Measurements from ENCODE around the gene CYLD. TPM values are rescaled to one million over a fixed set of nuclear protein-coding genes. Genes with fewer than 3 reads are reported as not detected.

CYLD gene
- total RNA-seq, 4 donors from 2014 or later = 5.2 to 56.5 (median 34.1) TPM

DNA sequence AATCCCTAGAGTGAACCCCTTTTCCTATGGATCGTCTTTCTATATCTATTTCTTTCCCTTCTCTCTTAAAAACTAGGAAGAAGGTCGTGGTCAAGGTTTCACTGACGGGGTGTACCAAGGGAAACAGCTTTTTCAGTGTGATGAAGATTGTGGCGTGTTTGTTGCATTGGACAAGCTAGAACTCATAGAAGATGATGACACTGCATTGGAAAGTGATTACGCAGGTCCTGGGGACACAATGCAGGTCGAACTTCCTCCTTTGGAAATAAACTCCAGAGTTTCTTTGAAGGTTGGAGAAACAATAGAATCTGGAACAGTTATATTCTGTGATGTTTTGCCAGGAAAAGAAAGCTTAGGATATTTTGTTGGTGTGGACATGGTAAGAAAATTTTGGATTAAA lies 9.6 kb downstream of the CYLD start:
- Histone ChIP-seq H3K9me3 (no peaks in the 10 kb centered on the region), H3K4me3 (no peak overlapping the region), H3K4me1 (peaks cover 0 to 35% (median 0%) of the 10 kb centered on the region in 4 donors), H3K27ac (no peak overlapping the region), H3K27me3 (no peaks in the 10 kb centered on the region), H3K36me3 (peaks cover 0 to 47% (median 26%) of the 10 kb centered on the region in 4 donors)
- in situ Hi-C loops (cut with MboI; ENCODE audit: low pct_ligation_motif_present in 1 of 4, low pct_unique_long_range_greater_than_20kb in 1 of 4, low sequenced_read_pairs in 3 of 4) = no loop called here
- WGBS, 2 donors (ENCODE audit: low coverage in 1 of 2) = 72 to 87% methylated on average over 6 of the region's 6 CpGs
- DNase-seq = no peak
- intact Hi-C loops (cut with DNase I; ENCODE audit: low total_unique reads) = no loop called here
- TF ChIP-seq EP300 (IDR thresholded peaks at IDR 0.05; ENCODE audit: low read depth) (no peak), CTCF (IDR thresholded peaks at IDR 0.05) (no peak), POLR2AphosphoS5 (IDR thresholded peaks at IDR 0.05) (no peak), POLR2A (IDR thresholded peaks at IDR 0.05) (no peak)

DNA sequence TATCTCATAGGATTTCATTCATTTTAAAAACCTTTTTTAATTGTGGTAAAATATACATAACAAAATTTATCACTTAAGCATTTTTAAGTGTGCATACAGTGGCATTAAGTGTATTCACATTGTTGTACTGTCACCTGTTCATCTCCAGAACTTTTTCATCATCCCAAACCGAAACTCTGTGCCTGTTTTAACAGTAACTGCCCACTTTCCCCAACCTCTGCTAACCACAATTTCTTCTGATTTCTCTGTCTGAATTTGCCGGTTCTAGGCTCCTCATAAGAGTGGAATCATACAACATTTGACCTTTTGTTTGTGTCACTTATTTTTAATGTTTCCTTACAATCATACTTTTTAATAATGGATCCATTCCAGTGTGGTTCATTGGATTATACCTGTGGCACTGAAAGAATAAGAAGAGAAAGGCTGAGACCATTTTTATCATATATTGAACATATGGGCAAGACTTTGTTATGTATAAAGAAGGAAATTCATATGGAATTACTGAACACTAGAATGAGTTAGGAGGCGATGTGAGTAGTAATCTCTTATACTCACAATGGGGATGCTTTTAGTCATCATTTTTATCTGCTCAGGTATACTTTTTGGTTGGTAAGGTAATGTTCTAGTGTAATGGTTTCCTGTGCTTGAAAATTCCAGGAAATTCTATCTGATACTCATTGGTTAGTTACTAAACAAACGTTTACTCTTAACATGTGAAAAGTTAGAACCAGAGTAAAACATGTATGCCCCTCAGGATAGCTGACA lies 10.8 kb downstream of the CYLD start:
- H3K4me1 ChIP-seq = peaks cover 0 to 23% (median 0%) of the 10 kb centered on the region in 4 donors
- WGBS, 2 donors (ENCODE audit: low coverage in 1 of 2) = 73 to 76% methylated on average over 4 of the region's 4 CpGs
- in situ Hi-C loops (cut with MboI; ENCODE audit: low pct_ligation_motif_present in 1 of 4, low pct_unique_long_range_greater_than_20kb in 1 of 4, low sequenced_read_pairs in 3 of 4) = no loop called here
- no peak overlapping the region for H3K4me3 ChIP-seq
- peaks cover 0 to 47% (median 26%) of the 10 kb centered on the region in 4 donors for H3K36me3 ChIP-seq
- intact Hi-C loops (cut with DNase I; ENCODE audit: low total_unique reads) = no loop called here
- TF ChIP-seq POLR2AphosphoS5 (IDR thresholded peaks at IDR 0.05) (no peak), EP300 (IDR thresholded peaks at IDR 0.05; ENCODE audit: low read depth) (no peak), POLR2A (IDR thresholded peaks at IDR 0.05) (no peak), CTCF (IDR thresholded peaks at IDR 0.05) (no peak)
- no peaks in the 10 kb centered on the region for H3K27me3 ChIP-seq
- DNase-seq = no peak
- no peak overlapping the region for H3K27ac ChIP-seq
- no peaks in the 10 kb centered on the region for H3K9me3 ChIP-seq

DNA sequence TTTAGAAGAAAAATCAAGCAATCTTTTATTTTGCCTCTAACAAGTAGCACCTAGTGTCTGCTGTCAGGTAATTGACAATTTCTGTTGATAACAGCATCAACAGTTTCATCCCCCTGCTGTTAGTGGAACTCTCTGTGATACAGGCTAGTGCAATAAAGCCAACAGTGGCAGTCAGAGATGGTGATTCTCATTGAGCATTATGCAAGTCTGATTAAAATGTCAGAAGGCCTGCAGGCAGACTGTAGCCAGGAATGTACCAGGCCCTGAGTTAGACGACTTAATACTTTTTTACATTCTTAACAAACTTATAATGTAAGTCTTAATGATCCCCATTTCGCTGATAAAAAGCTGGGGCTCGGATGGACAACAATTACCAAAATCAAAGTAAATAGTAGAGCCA lies 14.6 kb downstream of the CYLD start:
- TF ChIP-seq POLR2A (IDR thresholded peaks at IDR 0.05) (no peak), CTCF (IDR thresholded peaks at IDR 0.05) (no peak), POLR2AphosphoS5 (IDR thresholded peaks at IDR 0.05) (no peak), EP300 (IDR thresholded peaks at IDR 0.05; ENCODE audit: low read depth) (no peak)

DNA sequence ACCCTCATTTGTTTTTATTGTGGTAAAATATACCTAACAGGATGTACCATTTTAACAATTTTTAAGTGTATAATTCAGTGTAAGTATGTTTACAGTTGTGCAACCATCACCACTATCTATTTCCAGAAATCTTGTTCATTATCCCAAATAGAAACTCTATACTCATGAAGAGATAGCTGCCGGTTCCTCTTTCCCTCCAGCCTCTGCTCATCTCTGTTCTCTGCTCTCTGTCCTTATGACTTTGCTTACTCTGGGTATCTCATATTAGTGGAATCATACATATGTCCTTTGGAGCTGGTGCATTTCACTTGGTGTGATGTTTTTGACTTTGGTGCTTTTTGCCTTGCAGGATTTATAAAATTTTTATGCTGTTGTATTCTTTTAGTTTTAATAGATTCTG lies 19.4 kb downstream of the CYLD start:
- Histone ChIP-seq H3K4me1 (peaks cover 0 to 19% (median 0%) of the 10 kb centered on the region in 4 donors), H3K9me3 (peaks cover 0 to 9% of the 10 kb centered on the region in 2 donors), H3K27ac (no peak overlapping the region), H3K27me3 (no peaks in the 10 kb centered on the region), H3K4me3 (no peak overlapping the region), H3K36me3 (peaks cover 0 to 27% (median 4%) of the 10 kb centered on the region in 4 donors)
- intact Hi-C loops (cut with DNase I; ENCODE audit: low total_unique reads) = no loop called here
- DNase-seq = no peak
- in situ Hi-C loops (cut with MboI; ENCODE audit: low pct_ligation_motif_present in 1 of 4, low pct_unique_long_range_greater_than_20kb in 1 of 4, low sequenced_read_pairs in 3 of 4) = no loop called here
- no peak for TF ChIP-seq POLR2A (IDR thresholded peaks at IDR 0.05)
- TF ChIP-seq CTCF (IDR thresholded peaks at IDR 0.05) = no peak
- TF ChIP-seq EP300 (IDR thresholded peaks at IDR 0.05; ENCODE audit: low read depth) = no peak
- no peak for TF ChIP-seq POLR2AphosphoS5 (IDR thresholded peaks at IDR 0.05)
- WGBS, 2 donors (ENCODE audit: low coverage in 1 of 2) = 59 to 60% methylated on average over 1 of the region's 1 CpG

More for the DNA sequence above, 14.6 kb downstream of the CYLD start:
- Histone ChIP-seq H3K36me3 (peaks cover 0 to 33% (median 17%) of the 10 kb centered on the region in 4 donors), H3K27me3 (no peaks in the 10 kb centered on the region), H3K4me3 (no peak overlapping the region), H3K27ac (no peak overlapping the region), H3K4me1 (peaks cover 0 to 13% (median 0%) of the 10 kb centered on the region in 4 donors), H3K9me3 (no peaks in the 10 kb centered on the region)
- 84 to 86% methylated on average over 3 of the region's 3 CpGs for WGBS, 2 donors (ENCODE audit: low coverage in 1 of 2)
- no peak for DNase-seq
- in situ Hi-C loops (cut with MboI; ENCODE audit: low pct_ligation_motif_present in 1 of 4, low pct_unique_long_range_greater_than_20kb in 1 of 4, low sequenced_read_pairs in 3 of 4) = no loop called here
- intact Hi-C loops (cut with DNase I; ENCODE audit: low total_unique reads) = no loop called here

Measured in transverse colon (tissue), 4 donors.